HEK293 (cell line): ENCODE data around the gene GNLY.

Source experiments
- CTCF ChIA-PET: fragments of 350-600 bp; formaldehyde crosslinking; extraction: SDS; loops from one replicate; lab custom pipeline; 2021; ENCODE audit warnings: antibody characterized with exemption; lab: Yijun Ruan, JAX
- POLR2A ChIA-PET: fragments of 300-600 bp; formaldehyde crosslinking; extraction: SDS; loops from one replicate; lab custom pipeline; 2020; ENCODE audit warnings: antibody characterized with exemption, inconsistent platforms; lab: Yijun Ruan, JAX
- H3K27ac ChIP-seq: fragments of 200-500 bp; sonication (Bioruptor generic); 2 replicates; pipeline ENCODE4 v1.5.1; 2014; ENCODE audit warnings: low read depth, low read length, control low read depth, inconsistent platforms; ENCODE audit errors: extremely low read depth
- H3K36me3 ChIP-seq, 2 experiments: fragments of 200-500 bp in 1 of 2; sonication (Bioruptor generic) in 1 of 2; 1 replicate in 1 of 2; 2 replicates in 1 of 2; pipeline ENCODE4 v1.5.1; 2014 to 2017; ENCODE audit warnings: inconsistent platforms in 2 of 2, low read length in 2 of 2; ENCODE audit not compliant: control insufficient read depth in 2 of 2, insufficient read depth in 1 of 2
- H3K4me1 ChIP-seq: fragments of 200-500 bp; sonication (Bioruptor generic); 2 replicates; pipeline ENCODE4 v1.5.1; 2014; ENCODE audit warnings: mild to moderate bottlenecking, low read length, inconsistent platforms; ENCODE audit not compliant: control insufficient read depth, insufficient read depth
- H3K4me3 ChIP-seq: 2 replicates; pipeline ENCODE4 v1.5.1; 2011; ENCODE audit warnings: low read depth, mild to moderate bottlenecking, control low read depth, low read length, moderate library complexity
- H3K9me3 ChIP-seq: fragments of 200-500 bp; sonication (Bioruptor generic); 2 replicates; pipeline ENCODE4 v1.5.1; 2014; ENCODE audit warnings: low read depth, low read length, inconsistent platforms; ENCODE audit not compliant: control insufficient read depth, insufficient read depth
- FEZF1 ChIP-seq: fragments of 450-650 bp; formaldehyde crosslinking; IDR thresholded peaks from 2 replicates; pipeline ENCODE4 v1.5.1; 2016; ENCODE audit warnings: missing biosample characterization, missing genetic modification characterization
- HIC1 ChIP-seq: fragments of 450-650 bp; formaldehyde crosslinking; IDR thresholded peaks from 2 replicates; pipeline ENCODE4 v1.5.1; 2016; ENCODE audit warnings: missing biosample characterization, missing genetic modification characterization
- SALL2 ChIP-seq: fragments of 450-650 bp; formaldehyde crosslinking; IDR thresholded peaks from 2 replicates; pipeline ENCODE4 v1.5.0; 2017; ENCODE audit warnings: missing biosample characterization, mild to moderate bottlenecking, missing genetic modification characterization, borderline replicate concordance
- SCRT1 ChIP-seq: fragments of 450-650 bp; formaldehyde crosslinking; IDR thresholded peaks from 2 replicates; pipeline ENCODE4 v1.5.1; 2016; ENCODE audit warnings: missing biosample characterization, missing genetic modification characterization, borderline replicate concordance
- WT1 ChIP-seq: fragments of 450-650 bp; formaldehyde crosslinking; IDR thresholded peaks from 2 replicates; pipeline ENCODE4 v1.5.1; 2016; ENCODE audit warnings: missing biosample characterization, missing genetic modification characterization
- ZBTB26 ChIP-seq: fragments of 450-650 bp; formaldehyde crosslinking; optimal IDR thresholded peaks from 2 replicates; pipeline ENCODE3; 2016; ENCODE audit warnings: missing biosample characterization, mild to moderate bottlenecking, missing genetic modification characterization
- ZBTB6 ChIP-seq: fragments of 450-650 bp; formaldehyde crosslinking; IDR thresholded peaks from 2 replicates; pipeline ENCODE4 v1.5.1; 2017; ENCODE audit warnings: missing biosample characterization, missing genetic modification characterization
- ZBTB8A ChIP-seq: fragments of 450-650 bp; formaldehyde crosslinking; IDR thresholded peaks from 2 replicates; pipeline ENCODE4 v1.5.1; 2016; ENCODE audit warnings: missing biosample characterization, missing genetic modification characterization
- ZFHX2 ChIP-seq: fragments of 450-650 bp; formaldehyde crosslinking; conservative IDR thresholded peaks from 2 replicates; pipeline ENCODE4 v1.5.1; 2016; ENCODE audit warnings: missing biosample characterization, missing genetic modification characterization
- ZNF114 ChIP-seq: fragments of 450-650 bp; formaldehyde crosslinking; IDR thresholded peaks from 2 replicates; pipeline ENCODE4 v1.5.0; 2017; ENCODE audit warnings: missing biosample characterization, missing genetic modification characterization
- ZNF140 ChIP-seq: fragments of 450-650 bp; formaldehyde crosslinking; IDR thresholded peaks from 2 replicates; pipeline ENCODE4 v1.5.1; 2016; ENCODE audit warnings: missing biosample characterization, missing genetic modification characterization
- ZNF184 ChIP-seq: fragments of 450-650 bp; IDR thresholded peaks from 2 replicates; pipeline ENCODE4 v1.5.1; 2018; ENCODE audit warnings: missing biosample characterization, mild to moderate bottlenecking, missing genetic modification characterization
- ZNF2 ChIP-seq: fragments of 450-650 bp; formaldehyde crosslinking; IDR thresholded peaks from 2 replicates; pipeline ENCODE4 v1.5.1; 2016; ENCODE audit warnings: missing biosample characterization, missing genetic modification characterization
- ZNF214 ChIP-seq: fragments of 450-650 bp; formaldehyde crosslinking; IDR thresholded peaks from 2 replicates; pipeline ENCODE4 v1.5.1; 2017; ENCODE audit warnings: missing biosample characterization, mild to moderate bottlenecking, missing genetic modification characterization, borderline replicate concordance
- ZNF24 ChIP-seq: fragments of 450-650 bp; formaldehyde crosslinking; IDR thresholded peaks from 2 replicates; pipeline ENCODE4 v1.5.1; 2016; ENCODE audit warnings: missing biosample characterization, missing genetic modification characterization
- ZNF362 ChIP-seq: fragments of 450-650 bp; formaldehyde crosslinking; IDR thresholded peaks from 2 replicates; pipeline ENCODE4 v1.5.1; 2016; ENCODE audit warnings: missing biosample characterization, missing genetic modification characterization
- ZNF501 ChIP-seq: fragments of 450-650 bp; formaldehyde crosslinking; IDR thresholded peaks from 2 replicates; pipeline ENCODE4 v1.5.1; 2016; ENCODE audit warnings: missing biosample characterization, missing genetic modification characterization
- ZNF707 ChIP-seq: fragments of 450-650 bp; formaldehyde crosslinking; IDR thresholded peaks from 2 replicates; pipeline ENCODE4 v1.5.1; 2016; ENCODE audit warnings: missing biosample characterization, missing genetic modification characterization
- ZSCAN18 ChIP-seq: fragments of 450-650 bp; formaldehyde crosslinking; IDR thresholded peaks from 2 replicates; pipeline ENCODE4 v1.5.1; 2016; ENCODE audit warnings: missing biosample characterization, missing genetic modification characterization

Gene GNLY

GRCh38 chr2:85695691-85696668 is 1.8 kb downstream of the GNLY start:
- CTCF ChIA-PET = interaction anchor here (1.8 to 6.2 kb wide), 2 partner anchors 11 to 12 kb away, joined by 4 to 54 read pairs; no protein-coding TSS in a partner anchor
- POLR2A ChIA-PET = no interaction called here
- no peak overlapping the region for H3K4me3 ChIP-seq
- TF ChIP-seq ZNF707 (tag by site-specific recombination) = no peak
- no peak for TF ChIP-seq ZNF214 (tag by site-specific recombination)
- TF ChIP-seq ZBTB6 = no peak
- TF ChIP-seq ZNF140 (tag by site-specific recombination) = no peak
- no peak for TF ChIP-seq ZNF501 (tag by site-specific recombination)
- TF ChIP-seq ZNF362 = no peak
- TF ChIP-seq FEZF1 (tag by site-specific recombination) = no peak
- no peak for TF ChIP-seq ZNF24 (tag by site-specific recombination)
- TF ChIP-seq WT1 (tag by site-specific recombination) = no peak
- TF ChIP-seq, all 188 proteins: peak for 0
- Histone ChIP-seq H3K4me1 (no peaks in the 10 kb centered on the region), H3K9me3 (no peaks in the 10 kb centered on the region), H3K27ac (no peak overlapping the region), H3K36me3 (no peaks in the 10 kb centered on the region)

- no peak overlapping the region for H3K4me3 ChIP-seq
- POLR2A ChIA-PET = interaction anchor here (0.6 kb wide), 1 partner anchor 25 kb away, joined by 3 read pairs; no protein-coding TSS in a partner anchor
- no peaks in the 10 kb centered on the region; the same call in 1 of the 2 replicates for H3K4me1 ChIP-seq
- H3K9me3 ChIP-seq = no peaks in the 10 kb centered on the region
- H3K27ac ChIP-seq = no peak overlapping the region
- TF ChIP-seq ZNF114 (tag by site-specific recombination) (no peak), ZBTB8A (tag by site-specific recombination) (no peak), ZBTB26 (tag by site-specific recombination) (no peak), ZNF2 (no peak), SALL2 (no peak), SCRT1 (tag by site-specific recombination) (no peak), HIC1 (tag by site-specific recombination) (no peak), ZNF184 (tag by site-specific recombination) (no peak), ZFHX2 (no peak), ZSCAN18 (no peak)
- TF ChIP-seq, all 188 proteins: peak for 0
- no peaks in the 10 kb centered on the region for H3K36me3 ChIP-seq
- CTCF ChIA-PET = interaction anchor here (6.2 kb wide), 1 partner anchor 9 kb away, joined by 54 read pairs; no protein-coding TSS in a partner anchor
Measured at GRCh38 chr2:85697096-85697495, 2.9 kb downstream of the GNLY start.
